VCaP (cell line): ENCODE results near the gene ERC2.

Source experiments
- H3K27ac ChIP-seq: fragments of 450-650 bp; 2 replicates; pipeline ENCODE4 v1.5.1; 2017
- TF ChIP-seq, protein P1 (sequence below): fragments of 450-650 bp; conservative IDR thresholded peaks from 2 replicates; pipeline ENCODE4 v1.5.1; 2017; ENCODE audit warnings: mild to moderate bottlenecking, moderate library complexity

The ERC2 gene

DNA sequence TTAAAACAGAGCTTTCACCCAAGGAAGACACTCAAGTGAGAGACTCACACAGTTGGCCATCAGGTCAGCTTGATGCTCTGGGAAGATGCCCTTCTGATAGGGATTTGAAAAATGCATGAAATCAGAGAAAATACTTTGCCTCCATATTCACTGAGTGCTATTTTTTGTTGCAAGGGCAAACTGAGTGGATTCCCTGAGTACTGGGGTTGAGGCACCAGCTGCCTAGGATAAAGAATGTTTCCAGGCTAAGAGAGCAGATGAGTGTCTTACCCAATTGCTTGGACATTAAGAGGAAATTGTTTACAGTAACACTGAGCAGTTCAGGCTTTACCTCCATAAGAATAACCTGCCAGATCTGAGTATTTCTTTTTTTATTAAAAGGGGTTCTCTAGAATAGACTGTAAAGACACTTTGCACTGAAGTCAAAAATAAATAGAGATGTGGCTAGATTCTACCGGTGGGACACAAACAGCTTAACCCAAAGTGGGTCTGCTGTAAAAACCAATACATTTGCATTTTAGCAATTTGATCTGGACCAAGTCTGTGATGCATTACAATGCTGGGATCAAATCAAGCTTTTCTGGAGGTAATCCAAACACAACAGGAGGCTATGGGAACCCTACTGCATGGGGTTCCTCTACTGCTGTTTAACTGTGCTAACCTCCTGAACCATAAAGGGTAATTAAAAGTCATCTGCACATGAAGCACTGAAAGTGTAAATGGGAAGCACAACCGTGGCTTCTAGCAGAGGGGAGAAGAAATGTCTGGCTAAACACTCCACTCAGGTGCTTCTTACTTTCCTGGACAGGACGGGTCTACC lies 742.4 kb downstream of the ERC2 start:
- TF ChIP-seq, protein P1, sequence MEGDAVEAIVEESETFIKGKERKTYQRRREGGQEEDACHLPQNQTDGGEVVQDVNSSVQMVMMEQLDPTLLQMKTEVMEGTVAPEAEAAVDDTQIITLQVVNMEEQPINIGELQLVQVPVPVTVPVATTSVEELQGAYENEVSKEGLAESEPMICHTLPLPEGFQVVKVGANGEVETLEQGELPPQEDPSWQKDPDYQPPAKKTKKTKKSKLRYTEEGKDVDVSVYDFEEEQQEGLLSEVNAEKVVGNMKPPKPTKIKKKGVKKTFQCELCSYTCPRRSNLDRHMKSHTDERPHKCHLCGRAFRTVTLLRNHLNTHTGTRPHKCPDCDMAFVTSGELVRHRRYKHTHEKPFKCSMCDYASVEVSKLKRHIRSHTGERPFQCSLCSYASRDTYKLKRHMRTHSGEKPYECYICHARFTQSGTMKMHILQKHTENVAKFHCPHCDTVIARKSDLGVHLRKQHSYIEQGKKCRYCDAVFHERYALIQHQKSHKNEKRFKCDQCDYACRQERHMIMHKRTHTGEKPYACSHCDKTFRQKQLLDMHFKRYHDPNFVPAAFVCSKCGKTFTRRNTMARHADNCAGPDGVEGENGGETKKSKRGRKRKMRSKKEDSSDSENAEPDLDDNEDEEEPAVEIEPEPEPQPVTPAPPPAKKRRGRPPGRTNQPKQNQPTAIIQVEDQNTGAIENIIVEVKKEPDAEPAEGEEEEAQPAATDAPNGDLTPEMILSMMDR = no peak

DNA sequence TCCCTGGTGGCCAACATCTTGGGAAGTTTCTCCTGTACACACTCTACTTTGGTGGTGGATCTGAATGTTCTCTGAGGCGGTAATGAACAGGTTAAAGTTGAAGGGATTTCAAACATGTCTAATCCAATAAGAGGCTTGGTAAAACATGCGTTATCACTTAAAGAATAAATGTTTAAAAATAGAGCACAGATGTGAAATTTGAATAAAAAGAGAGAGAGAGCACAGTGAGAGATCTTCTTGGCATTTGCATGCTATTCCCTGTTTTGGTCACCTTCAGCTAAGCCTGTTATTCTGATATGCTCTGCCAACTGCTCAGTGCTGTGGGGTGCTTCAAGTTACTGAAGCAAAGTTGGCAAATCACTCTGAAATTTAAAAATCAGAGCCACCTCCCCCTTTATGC lies 743.4 kb downstream of the ERC2 start:
- no peak overlapping the region for H3K27ac ChIP-seq
- TF ChIP-seq, protein P1 = no peak

More for the DNA sequence above, 742.4 kb downstream of the ERC2 start:
- no peak overlapping the region for H3K27ac ChIP-seq

DNA sequence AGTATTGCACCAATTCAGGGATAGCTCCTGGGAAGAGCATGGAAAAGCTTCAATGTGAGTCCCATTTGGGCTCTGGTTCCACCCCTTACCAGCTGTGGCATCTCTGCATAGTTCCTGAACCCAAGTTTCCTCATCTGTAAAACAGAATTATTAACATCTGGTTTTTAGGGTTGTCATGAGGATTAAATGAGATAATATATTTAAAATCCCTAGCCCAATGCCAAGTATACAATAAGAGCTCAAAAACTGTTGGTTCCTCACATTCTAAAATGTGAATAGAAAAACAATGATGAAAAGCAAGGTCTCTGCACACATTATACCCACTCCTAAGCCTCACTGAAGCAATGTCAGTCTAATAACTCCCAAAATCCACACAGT lies 743.9 kb downstream of the ERC2 start:
- TF ChIP-seq, protein P1 = no peak
- H3K27ac ChIP-seq = no peak overlapping the region

DNA sequence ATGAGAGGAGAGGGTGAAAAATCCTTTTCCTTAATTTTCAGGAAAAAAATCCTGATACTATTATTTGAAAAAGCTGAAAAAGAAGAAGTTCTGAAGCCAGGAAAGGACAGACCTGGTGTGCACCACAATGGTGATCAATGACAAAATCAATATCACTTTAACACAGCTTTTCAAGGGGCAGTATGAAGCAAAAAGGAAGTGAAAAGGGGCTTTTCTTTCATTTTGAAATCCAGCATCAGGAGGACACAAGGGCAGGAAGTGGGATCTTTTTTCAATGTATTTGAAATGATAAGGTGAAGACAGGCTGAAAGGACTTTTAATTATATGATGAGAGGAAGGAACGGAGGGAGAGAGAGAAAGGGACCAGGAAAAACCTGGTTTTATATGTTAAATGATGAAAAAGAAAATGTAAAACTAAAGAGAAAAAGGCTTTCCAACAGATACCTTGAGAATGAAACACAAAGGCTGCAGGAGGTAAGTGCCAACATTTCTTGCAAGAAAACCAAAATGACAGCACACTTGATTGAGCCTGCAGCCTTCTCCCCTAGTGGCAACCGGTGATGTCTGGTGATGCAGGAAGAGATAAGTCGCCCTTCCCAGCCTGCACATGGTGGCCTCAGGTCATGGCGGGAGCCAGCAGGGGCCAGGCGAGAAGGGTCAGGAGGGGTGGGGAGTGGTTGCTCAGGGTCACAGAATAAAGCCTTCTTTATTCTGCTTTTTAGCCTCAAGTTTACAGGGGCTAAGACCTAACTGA lies 744.4 kb downstream of the ERC2 start:
- H3K27ac ChIP-seq = no peak overlapping the region
- TF ChIP-seq, protein P1 = no peak

DNA sequence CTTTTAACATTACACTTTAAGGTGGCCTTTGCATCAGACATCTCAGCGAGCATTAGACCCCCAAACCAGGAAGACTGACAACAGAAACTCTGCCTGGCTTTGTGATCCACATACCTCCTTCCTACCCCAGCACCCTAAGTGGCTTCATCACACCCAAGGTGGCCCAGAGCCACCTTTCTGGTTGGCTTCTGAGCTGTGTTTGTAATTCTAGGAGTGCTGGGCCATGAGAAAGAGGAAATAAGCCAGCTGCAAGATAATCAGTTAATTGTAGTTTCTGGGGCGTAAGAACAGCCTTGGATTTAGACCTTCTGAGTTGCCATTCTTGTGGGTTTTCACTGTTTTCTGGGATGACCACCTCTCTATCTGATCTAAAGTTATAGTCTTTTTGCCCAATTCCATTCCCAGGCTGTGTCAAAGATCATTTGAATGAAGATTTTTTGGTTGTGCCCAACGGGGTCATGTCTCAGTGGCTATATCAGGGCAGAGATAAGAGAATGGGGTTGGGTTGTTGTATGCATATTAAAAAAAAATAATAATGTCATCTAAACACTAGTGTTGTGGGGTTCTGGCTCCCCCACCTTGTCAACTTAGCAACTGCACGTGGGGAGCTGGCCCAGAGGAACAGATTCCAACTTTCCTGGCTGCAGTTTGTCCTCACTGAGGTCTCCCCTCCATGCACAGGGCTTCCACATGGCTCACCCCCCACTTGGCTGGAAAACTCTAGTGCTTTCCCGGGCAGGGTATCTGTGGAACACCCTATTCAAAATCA lies 746.4 kb downstream of the ERC2 start:
- TF ChIP-seq, protein P1 = peak; percentile 56
- no peak overlapping the region for H3K27ac ChIP-seq

DNA sequence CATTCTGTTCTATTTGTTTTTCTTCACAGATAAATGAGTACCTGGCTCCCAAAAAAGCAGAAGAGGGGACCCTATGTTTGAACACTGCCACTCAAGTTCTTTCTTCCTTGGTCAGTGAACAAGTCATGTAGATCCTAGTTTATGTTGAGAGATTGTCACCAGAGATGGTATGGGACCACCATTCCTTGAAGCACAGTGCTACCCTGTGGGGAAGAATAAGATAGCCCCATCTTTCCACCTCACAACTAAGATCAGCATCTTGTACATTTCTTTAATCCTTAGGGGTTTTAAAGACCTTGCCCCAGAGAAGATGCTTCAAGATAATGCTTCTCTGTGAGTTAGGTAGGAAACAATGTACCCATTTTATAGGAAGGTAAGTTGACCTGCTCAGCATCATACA lies 747.7 kb downstream of the ERC2 start:
- H3K27ac ChIP-seq = no peak overlapping the region
- TF ChIP-seq, protein P1 = no peak

DNA sequence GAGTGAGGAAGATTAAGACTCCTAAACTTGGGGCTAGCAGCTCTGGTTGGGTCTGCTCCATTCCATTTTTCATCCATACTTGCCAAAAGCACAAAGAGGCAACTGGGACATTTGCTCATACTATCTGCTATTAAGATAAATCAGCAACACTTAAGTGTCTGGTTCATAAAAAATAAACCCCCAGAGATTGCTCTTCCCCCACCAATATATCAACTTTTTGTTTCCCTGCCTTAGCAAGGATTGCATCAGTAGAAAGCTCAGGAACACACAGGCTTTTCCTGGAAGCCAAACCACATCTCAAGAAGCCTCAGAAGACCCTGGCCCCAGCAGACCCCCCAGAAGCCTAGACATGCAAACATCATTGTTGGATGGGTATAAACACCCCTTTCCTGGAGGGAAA lies 748.8 kb downstream of the ERC2 start:
- TF ChIP-seq, protein P1 = no peak
- no peak overlapping the region for H3K27ac ChIP-seq
